GM21737 (cell line): Measurements from ENCODE around the gene ENO1.
"Not testable (repeated sequence)": the region's sequence is repeated elsewhere in the genome, so short reads cannot be mapped to it uniquely, and the experiment has no call there.

Experiments used
- ATAC-seq: cut with Tn5 transposase; IDR thresholded peaks from one replicate; pipeline ENCODE4 v1.9.1; 2021; ENCODE audit warnings: mild to moderate bottlenecking, moderate library complexity; ENCODE audit not compliant: unreplicated experiment

ENO1 gene

DNA sequence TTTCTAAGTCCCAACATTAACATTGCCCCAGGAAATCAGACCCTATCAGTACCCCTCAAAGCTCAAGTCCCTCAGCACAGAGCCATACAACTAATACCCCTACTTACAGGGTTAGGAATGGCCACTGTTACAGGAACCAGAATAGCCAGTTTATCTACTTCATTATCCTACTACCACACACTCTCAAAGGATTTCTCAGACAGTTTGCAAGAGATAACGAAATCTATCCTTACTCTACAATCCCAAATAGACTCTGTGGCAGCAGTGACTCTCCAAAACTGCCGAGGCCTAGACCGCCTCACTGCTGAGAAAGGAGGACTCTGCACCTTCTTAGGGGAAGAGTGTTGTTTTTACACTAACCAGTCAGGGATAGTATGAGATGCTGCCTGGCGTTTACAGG lies 19.0 kb upstream of the ENO1 start:
- not testable (repeated sequence) for ATAC-seq

DNA sequence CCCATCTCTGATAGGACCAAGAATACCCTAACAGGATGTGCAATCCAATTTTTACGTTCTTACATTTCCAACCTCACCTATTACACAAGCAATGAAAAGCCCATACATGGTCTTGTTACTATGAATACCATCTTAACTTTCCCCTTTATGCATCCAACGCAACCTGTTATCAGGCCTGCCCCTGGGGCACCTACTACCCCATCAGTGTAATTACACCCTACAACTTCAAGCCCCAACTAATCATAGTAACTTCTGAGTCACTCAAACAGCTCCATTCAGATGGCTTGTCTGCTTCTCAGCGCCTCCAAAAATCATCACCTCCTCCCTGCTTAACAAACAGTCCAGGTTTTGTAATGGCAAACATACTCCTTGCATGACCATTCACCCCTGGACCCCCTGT lies 18.3 kb upstream of the ENO1 start:
- ATAC-seq = not testable (repeated sequence)

DNA sequence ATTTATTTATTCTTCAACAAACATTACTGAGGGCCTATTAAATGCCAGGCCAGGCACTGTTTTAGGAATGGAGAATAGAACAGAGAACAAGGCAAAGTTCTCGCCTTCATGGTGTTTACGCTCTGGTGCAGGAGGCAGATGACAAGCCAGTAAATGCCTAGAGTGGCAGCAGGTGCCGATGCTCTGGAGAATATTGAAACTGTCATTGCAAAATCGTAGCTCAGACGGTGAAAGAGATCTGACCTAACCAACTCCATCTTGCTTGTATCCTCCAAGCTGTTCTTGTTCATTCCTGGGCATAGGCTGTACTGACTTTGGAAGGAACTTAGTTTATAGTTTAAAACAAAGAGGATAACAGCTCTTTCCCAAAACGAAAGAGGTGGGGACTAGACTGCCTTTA lies 13.5 kb upstream of the ENO1 start:
- no peak for ATAC-seq

DNA sequence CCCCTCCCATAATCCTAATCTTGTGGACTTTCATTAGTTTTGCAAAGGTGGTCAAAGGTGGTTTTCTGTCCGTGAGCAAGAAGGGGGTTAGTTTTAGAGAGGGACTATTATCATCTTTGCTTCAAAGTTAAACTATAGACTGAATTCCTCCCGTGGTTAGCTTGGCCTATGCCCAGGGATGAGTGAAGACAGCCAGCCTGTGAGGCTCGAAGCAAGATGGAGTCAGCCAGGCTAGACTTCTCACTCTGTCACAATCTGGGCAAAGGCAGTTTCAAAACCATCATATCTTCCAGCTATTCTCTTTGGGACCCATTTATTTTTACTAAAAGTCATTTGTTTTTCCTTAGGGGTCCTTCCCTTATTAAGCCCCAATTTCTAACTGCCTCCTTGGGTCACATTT lies 12.9 kb upstream of the ENO1 start:
- no peak for ATAC-seq

DNA sequence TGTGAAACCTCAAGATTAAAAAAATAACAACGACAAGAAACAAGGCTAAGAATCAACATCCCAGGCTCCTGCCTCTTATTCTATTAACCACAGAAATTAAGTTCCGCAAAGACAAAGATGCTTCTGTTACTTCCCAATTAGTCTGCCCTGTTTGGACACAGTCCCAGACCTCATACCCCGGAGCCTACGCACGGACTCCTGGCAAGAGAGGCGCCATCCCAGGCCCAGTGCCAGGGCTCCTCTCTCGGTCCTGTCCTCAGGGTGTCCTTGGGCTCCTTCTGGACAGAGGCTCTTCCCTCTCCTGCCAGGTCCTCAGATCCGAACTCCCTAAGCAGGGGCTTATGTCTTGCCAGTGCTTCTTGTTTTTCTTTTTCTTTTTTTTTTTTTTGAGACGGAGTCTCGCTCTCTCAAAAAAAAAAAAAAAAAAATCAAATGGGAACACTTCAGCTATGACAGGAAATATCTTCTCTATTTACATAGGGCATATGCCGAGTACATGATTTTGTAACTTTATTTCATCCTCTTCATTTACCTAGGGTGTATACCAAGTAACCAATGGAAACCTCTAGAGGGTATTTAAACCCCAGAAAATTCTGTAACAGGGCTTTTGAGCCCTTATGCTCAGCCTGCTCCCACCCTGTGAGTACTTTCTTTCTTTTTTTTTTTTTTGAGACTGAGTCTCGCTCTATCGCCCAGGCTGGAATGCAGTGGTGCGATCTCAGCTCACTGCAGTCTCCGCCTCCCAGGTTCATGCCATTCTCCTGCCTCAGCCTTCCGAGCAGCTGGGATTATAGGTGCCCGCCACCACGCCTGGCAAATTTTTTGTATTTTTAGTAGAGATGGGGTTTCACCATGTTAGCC lies 11.7 kb upstream of the ENO1 start:
- ATAC-seq = no peak

DNA sequence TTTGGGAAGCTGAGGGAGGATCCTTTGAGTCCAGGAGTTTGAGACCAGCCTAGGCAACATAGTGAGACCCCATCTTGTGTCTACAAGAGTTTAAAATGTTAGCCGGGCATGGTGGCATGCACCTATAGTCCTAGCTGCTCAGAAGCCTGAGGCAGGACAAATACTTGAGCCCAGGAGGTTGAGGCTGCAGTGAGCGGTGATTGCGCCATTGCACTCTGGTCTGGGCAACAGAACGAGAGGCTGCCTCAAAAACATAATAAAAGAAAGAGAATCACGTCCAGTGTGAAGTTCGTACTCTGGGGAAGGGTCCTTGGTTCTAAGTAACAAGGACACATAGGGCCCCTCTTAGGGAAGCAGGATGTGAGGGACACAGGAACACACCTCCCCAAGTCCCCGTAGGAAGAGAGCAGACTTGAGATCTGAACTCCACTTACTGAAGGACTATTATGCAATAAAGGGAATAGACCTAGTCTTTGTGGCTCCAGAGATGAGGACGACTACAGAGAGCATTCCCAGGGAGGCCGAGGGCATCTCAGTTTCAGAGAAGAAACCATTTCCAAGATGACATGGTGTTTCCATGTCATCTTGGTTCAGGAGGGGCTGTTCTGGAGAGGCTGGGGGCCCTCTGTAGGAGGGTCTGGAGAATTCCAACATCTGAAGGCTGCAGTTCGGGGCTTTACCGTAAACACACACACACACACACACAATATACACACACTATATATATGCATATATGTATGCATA lies 10.8 kb upstream of the ENO1 start:
- ATAC-seq = no peak

DNA sequence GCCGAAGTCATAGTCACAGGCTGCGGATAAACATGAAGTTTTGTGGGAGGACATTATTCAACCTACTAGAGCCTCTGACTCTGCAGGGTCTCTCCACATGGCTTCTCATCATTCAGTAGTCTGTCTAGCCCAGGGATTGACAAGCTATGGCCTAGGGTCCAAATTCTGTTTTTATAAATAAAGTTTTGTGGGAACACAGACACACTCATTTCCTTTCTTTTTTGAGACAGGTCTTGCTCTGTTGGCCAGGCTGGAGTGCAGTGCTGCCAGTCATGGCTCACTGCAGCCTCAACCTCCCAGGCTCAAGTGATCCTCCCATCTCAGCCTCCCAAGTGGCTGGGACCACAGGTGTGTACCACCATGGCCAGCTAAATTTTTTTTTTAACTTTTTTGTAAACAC lies 8.1 kb upstream of the ENO1 start:
- ATAC-seq = no peak

DNA sequence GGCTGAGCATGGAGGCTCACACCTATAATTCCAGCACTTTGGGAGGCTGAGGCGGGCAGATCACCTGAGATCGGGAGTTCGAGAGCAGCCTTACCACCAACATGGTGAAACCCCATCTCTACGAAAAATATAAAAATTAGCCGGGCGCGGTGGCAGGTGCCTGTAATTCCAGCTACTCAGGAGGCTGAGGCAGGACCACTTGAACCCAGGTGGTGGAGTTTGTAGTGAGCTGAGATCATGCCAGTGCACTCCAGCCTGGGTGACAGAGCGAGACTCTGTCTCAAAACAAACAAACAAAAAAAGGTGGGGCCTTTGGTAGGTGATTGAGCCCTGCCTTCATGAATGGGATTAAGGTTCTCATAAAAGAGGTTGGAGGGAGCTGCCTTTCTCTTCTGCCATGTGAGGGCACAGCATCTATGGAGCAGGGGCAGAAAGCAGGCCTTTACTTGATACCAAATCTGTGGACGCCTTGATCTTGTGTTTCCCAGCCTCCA lies 7.6 kb upstream of the ENO1 start:
- not testable (repeated sequence) for ATAC-seq

DNA sequence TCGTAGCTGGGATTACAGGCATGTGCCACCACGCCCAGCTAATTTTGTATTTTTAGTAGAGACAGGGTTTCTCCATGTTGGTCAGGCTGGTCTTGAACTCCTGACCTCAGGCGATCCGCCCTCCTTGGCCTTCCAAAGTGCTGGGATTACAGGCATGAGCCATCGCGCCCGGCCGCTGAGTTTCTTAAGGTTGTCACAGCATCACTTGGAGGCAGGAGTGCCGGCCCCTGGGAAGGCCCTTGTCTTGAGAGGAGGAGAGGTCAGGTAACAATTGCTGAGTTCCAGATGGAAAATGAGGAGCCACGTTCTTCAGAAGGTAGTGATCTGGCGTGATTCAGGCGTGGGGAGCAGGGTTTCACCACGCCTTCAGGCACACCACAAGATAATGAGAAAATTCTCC lies 5.6 kb upstream of the ENO1 start:
- not testable (repeated sequence) for ATAC-seq

DNA sequence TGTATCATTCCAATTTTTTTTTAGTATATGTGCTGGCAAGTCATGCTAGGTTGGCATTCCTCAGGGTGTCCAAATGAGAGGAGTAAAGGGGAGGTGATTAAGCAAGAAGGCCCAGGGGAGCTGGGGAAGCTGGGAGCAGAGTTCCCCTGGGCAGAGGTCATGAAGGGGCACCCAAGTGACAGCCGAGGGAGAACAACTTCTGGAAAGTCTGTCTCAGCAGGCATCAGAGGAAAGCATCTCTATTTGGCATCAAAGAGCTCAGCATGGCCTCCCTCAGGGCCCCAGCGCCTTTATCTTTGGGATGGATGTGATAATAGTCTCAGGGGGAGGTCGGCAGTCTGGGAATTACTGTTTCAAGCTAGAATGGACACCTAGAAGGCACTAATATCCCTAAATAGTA lies 5.0 kb upstream of the ENO1 start:
- no peak for ATAC-seq

DNA sequence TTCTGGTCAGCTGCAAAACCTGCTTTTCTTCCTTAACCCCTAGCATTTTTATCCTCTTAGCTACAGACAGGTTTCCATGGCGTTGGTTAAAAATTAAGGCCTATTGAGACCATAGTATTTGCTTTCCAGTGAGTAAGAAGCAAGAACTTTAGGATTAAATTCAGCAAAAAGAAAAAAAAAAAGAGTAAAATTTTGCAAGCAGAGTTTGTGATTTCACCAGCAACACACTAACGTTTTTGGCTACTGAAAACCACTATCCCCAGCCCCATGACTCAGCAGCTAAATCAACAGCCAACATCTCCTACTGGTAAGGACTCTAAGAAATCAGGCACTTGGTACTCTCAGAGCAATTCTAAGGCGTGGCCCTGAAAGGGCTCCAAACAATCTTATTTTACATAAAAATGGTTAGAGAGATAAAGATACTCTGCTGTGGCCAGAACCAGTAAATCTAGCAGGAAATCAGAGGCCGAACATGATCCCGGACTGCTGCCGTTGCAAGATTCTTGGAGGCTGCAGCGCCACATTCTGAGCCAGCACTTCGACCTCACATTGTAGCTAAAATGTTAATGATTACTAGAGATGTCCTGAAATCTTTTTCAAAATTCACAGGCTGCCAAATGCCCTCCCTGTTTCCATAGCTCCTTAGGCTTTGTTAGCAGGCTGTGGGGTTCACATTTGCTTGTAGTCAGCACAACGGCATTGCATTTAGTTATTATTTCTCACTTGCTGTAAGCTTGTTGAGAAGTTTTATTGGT lies 1.6 kb upstream of the ENO1 start:
- no peak for ATAC-seq

DNA sequence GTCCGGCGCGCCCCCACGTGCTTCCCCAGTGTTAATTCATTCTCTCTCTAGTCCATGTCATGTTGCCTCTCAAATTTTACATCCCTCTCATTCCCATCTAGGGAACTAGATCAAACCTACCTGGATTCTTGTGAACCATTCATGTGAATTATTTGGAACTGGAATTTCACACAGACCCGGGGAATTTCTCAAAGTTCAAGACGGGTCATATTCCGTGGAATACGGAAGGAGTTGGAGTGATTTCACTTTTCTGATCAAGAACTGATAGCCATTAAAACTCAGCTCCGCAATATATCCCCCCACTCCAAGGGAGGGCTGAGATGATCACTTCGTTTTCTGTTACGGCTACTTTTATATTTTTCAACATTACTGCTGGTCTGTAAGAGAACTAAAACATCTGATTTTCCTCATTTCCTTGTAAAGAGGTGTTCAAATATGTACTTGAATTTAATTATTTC lies 1.0 kb upstream of the ENO1 start:
- ATAC-seq = no peak

DNA sequence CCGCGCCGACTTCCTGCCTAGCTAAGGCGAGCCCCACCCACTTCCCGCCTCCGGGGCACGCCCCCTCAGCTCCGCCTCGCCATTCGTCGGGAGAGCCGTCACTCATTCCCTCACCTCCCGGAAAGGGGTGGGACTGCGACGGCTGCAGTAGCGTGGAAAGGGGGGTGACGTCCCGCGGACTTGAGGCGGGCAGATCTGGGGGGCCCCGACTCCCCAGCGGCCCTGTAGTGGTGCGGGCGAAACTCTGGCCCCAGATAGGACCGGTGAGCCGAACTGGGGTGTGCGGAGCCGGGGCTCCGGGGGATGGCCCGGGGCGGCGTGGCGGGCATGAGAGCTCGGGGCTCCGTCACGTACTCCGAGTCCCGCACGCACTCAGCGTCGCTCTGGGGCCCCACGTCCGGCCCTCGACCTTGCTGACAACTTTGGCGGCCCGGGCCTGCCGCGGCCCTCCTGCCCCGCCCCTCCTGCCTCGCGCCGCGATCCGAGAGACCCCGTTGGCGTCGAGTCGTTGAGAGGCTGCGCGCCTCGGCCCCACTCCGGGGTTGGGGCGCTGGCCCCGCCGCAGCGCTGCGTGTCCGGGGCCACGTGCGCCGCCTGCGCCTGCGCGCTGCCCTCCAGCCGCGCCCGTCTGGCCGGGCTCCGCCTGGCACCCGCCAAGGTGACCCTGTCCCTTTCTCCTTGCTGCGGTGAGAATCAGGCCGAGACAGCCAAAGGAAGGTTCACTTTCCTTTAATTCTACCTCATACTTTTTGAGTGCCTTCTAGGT lies 395 bp upstream of the ENO1 start:
- peak; percentile 68 for ATAC-seq

DNA sequence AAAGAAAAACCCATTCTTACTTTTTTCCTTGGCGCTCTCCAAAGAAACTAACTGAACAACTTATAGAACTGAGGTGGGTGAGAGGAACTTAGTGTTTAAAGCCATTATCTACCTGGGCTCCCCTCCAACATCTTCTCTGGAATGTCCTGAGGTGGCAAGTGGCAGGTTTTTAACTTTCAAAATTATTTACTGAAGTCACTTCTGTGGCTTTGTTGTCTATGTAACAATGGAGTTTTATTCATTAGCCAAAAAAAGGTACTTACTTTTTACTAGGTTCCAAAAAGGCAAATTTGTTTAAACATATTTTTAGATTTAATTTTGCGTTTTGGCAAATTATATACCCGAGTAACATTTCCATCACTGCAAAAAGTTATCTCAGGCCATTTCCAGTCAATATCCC lies 2.4 kb downstream of the ENO1 start:
- no peak for ATAC-seq

DNA sequence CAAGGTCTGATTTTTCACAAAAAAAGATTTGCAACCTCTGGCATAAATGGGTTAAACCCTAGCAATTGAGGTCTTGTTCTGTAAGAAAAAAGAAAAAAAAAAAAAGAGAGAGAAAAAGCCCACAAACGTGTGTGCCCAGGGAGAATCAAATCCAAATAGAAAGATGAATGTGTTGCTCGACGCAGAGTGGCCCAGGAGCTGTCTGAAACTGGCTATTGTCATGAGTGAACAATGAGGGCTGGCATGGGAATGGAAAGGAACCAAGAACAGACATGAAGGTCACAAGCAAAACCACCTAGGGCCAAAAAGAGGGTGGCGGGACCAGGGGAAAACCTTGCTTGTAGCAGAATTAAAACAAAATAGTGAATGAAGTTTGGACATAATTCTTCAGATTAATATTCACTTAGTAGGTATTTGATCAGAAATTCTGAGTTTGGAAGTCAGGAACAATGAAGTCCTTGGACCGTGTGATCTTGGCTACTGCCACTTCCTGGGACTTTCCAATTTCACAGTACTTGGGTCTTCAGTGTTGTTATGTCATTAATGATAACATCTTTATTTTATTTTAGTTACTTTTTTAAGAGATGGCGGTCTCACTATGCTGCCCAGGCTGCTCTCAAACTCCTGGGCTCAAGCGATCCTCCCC lies 3.1 kb downstream of the ENO1 start:
- ATAC-seq = no peak

DNA sequence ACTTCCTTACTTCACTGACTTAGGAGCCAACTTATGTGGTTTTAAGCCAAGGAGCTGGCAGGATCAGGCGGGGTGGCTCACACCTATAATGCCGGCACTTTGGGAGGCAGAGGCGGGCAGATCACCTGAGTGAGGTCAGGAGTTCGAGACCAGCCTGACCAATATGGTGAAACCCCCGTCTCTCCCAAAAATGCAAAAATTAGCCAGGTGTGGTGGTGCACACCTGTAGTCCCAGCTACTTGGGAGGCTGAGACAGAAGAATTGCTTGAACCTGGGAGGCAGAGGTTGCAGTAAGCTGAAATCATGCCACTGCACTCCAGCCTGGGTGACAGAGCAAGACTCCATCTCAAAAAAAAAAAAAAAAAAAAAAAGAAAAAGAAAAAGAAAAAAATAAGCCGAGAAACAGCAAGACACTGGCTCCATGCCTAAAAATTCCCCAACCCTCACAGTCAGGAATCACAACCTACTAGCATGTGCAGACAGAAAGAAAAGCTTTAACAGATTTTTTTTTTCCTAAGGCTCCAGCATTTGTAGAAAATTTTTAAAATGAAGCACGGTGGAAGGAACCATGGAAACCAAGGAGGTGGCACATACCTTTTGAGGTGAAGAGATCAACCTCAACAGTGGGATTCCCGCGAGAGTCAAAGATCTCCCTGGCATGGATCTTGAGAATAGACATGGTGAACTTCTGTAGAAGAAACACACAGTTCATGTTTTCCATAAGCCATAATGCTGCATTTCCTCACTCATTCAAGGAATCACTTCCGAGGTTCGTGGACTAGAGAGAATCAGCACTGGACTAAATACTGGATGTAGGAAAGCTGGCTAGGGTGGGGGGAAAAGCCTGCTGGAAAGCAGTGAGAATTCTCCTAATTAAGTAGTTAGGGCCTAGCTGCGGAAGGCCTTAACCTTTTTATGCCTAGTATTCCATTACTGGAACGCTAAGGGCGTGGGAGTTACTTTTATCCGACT lies 4.0 kb downstream of the ENO1 start:
- ATAC-seq = no peak

DNA sequence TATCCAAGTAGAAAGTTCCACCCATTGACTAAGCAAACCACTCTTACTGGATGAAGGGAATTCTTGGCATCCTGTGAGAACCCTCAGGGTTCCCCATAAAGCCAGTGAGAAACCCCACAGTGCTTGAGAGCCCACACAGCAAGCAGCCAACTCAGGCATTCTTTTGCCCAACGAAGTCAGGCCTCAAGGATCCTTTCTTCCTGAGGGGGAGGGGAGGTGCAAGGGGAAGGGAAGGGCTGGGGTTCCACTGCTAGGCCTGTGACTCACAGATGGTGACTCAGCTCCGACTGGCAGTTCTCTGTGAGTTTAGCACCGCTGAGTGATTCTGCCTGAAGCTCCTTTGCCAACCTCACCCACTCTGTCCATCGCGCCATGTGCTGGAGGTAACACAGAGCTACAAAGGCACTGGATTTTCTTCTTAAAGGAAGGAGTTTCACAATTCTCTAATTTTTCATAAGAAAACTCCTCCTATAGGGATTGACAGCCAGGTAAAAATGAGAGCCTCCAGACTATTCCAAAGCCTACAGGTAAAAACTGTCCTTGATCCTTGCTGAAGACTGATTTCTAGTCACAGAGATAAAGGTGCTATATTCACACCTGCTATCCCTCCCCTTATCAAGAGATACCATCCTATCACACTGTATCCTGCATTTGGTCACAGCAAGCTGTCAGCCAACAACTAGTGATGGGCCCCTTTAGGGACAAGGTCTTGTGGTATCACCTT lies 4.8 kb downstream of the ENO1 start:
- no peak for ATAC-seq

DNA sequence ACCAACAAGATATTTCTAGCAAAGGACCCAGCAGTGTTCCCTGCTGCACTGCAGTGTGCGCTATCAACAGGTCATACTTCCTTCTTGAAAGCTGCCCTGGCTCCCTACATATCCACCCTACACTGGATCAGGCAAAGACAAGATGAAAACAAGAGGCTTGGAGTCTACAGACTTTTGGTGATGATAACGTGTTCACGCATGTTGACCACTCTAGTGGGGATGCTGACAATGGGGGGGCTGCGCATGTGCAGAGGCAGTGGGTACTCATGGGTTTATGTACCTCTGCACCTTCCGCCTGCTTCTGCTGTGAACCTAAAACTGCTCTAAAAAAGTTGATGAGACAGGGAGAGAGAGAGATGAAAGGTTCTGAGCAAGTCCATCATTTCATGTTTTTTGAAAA lies 5.5 kb downstream of the ENO1 start:
- no peak for ATAC-seq
